Pancreas (tissue), 10 donors: ENCODE data around the gene CELF2. TPM values are rescaled to one million over a fixed set of nuclear protein-coding genes. Genes with fewer than 3 reads are reported as not detected.
A peak's percentile ranks its signal among the peaks of the same experiment; 100 is the strongest.

Source experiments
- ATAC-seq, 4 donors: fragments of 200-7000 bp; cut with Tn5 transposase; one replicate each; pipeline versions ENCODE4 v1.8.0 to v1.9.1; 2020; ENCODE audit warnings: mild to moderate bottlenecking in 4 of 4, moderate library complexity in 4 of 4
- DNase-seq, 6 donors: peaks; one replicate each; pipeline ENCODE4 v3.0.0-alpha.2; 2020
- FAIRE-seq: peaks from 2 replicates; lab custom pipeline; 2012; peaks lifted over from hg19 to GRCh38; lab: Jason Lieb, UNC
- H3K27ac ChIP-seq, 4 donors: fragments of 200-600 bp; sonication (generic); 1 replicate in 3 of 4; 2 replicates in 1 of 4; pipeline versions ENCODE4 v1.5.0 to v1.8.0; 2020
- H3K27me3 ChIP-seq, 4 donors: fragments of 200-600 bp; one replicate each; pipeline ENCODE4 v1.8.0; 2021
- H3K36me3 ChIP-seq, 3 donors: fragments of 200-600 bp; sonication (generic) in 1 of 3; one replicate each; pipeline versions ENCODE4 v1.5.0 to v1.8.0; 2020 to 2021
- H3K4me1 ChIP-seq, 3 donors: fragments of 200-600 bp; one replicate each; pipeline ENCODE4 v1.8.0; 2021
- H3K4me3 ChIP-seq, 4 donors: fragments of 200-600 bp; sonication (generic) in 2 of 4; one replicate each; pipeline versions ENCODE4 v1.5.0 to v1.8.0; 2020 to 2021
- H3K9me3 ChIP-seq, 4 donors: fragments of 200-600 bp; one replicate each; pipeline ENCODE4 v1.8.0; 2021
- WGBS, 2 donors: extraction: QIAGEN DNeasy Blood & Tissue Kit; methylation state at CpG; one replicate each; pipeline ENCODE4 v1.1.7; 2013; 5-methylcytosine and 5-hydroxymethylcytosine counted together
- intact Hi-C, 3 donors: fragments of 100-400 bp; cut with DNase I; formaldehyde crosslinking; loops; one replicate each; pipeline versions ENCODE4 v1.11.1 to v1.14.2; 2022
- polyA plus RNA-seq, 2 donors: library from polyadenylated mRNA; stranded (reverse); fragments of 200-250 nt; gene quantifications; one replicate each; pipeline ENCODE4 v1.2.3, GENCODE V29; 2013
- total RNA-seq, 6 donors: library from RNA; stranded (reverse); fragmentation: NEBNext Ultra II Directional in 4 of 6; extraction: Animal tissue kit (Norgen Biotek cat#: 25700) in 4 of 6; gene quantifications; one replicate each; pipeline versions ENCODE4 v1.2.1 to v1.2.4, GENCODE V29; 2021 to 2023
- TF ChIP-seq, protein P1 (sequence below), 4 donors: fragments of 200-600 bp; sonication (generic) in 3 of 4; IDR thresholded peaks; one replicate each; pipeline versions ENCODE4 v1.5.0 to v1.8.0; 2021; ENCODE audit warnings: antibody characterized with exemption in 4 of 4
- donor health status: healthy with polysubstance abuse.
- donor health status: DM: no; HTN: no; CAD: no; lungs with moderate emphysema.
- donor health status: DM: no; HTN: no; CAD: no.
- donor health status: control.
- donor health status: control.
- donor health status: Bipolar disorder and iron deficiency.
- donor health status: DM: yes; HTN: yes; CAD: no.
- donor health status: DM: no; HTN: no; CAD: no.
- donor health status: DM: no; HTN: no; CAD: no.
- donor health status: DM: yes; HTN: yes; CAD: no.

The CELF2 gene
- total and polyA plus RNA-seq, 8 donors = 1.2 to 11.7 (median 2.2) TPM

DNA sequence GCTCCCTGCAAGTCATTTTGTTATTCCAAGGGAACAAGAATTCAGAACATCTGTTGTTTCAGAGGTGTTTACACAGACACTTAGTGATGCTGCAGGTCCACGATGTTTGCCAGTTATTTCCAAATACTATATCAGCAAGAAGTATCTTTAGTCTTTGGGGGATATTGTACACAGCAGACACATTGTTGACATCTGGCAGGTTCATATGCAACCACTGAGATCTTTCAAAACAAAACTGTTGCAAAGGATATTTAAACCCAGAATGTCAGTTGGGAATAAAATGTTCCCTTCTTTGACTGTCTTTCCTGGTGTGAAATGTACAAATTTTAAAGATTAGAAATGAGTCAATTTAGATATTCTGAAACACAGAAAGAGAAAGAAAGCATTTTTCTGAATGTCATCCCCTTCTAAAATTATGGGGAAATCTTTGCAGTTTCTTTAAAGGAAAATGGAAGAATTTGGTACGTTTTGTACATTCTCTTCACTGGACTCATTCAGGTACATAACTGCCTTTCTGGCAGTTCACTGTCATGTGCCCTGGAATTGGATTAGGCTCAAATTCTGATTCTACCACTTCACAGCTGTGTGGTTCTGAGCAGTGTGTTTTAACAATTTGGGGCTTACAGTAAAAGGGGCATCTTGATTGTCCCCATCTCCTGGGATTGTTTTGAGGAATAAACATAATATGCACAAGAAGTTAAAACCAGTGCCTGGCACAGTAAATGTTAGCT, 40.3 kb upstream of the CELF2 start:
- no peaks in the 10 kb centered on the region for H3K36me3 ChIP-seq
- no peaks in the 10 kb centered on the region for H3K27me3 ChIP-seq
- WGBS, 2 donors = 21 to 32% methylated on average over 2 of the region's 2 CpGs
- no peaks in the 10 kb centered on the region for H3K4me1 ChIP-seq
- H3K27ac ChIP-seq = no peak overlapping the region
- ATAC-seq (no peak), FAIRE-seq (no peak), DNase-seq (no peak)
- H3K9me3 ChIP-seq = no peaks in the 10 kb centered on the region
- TF ChIP-seq, protein P1, sequence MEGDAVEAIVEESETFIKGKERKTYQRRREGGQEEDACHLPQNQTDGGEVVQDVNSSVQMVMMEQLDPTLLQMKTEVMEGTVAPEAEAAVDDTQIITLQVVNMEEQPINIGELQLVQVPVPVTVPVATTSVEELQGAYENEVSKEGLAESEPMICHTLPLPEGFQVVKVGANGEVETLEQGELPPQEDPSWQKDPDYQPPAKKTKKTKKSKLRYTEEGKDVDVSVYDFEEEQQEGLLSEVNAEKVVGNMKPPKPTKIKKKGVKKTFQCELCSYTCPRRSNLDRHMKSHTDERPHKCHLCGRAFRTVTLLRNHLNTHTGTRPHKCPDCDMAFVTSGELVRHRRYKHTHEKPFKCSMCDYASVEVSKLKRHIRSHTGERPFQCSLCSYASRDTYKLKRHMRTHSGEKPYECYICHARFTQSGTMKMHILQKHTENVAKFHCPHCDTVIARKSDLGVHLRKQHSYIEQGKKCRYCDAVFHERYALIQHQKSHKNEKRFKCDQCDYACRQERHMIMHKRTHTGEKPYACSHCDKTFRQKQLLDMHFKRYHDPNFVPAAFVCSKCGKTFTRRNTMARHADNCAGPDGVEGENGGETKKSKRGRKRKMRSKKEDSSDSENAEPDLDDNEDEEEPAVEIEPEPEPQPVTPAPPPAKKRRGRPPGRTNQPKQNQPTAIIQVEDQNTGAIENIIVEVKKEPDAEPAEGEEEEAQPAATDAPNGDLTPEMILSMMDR (IDR thresholded peaks at IDR 0.05) = no peak
- H3K4me3 ChIP-seq = no peak overlapping the region
- intact Hi-C loops = no loop called here

DNA sequence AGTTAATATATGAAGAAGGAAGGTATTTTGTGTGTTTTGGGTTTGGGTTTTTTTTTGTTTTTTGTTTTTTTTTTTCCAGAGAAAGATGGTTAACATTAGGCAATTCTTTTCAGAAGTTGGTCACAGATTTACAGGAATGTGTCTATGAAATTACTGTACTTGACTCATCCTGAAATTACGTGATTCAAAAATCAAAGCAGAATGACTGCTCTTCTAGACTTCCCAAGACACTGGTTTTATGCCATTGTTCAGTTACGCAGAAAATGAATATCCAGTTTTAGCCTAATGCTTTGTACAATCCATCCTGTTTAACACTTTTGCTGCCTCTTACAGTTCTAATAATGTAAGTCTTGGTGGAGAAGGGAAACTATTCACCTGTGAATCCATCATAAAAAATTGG, 39.7 kb upstream of the CELF2 start:
- 73 to 84% methylated on average over 2 of the region's 2 CpGs for WGBS, 2 donors
- H3K4me3 ChIP-seq = no peak overlapping the region
- H3K27me3 ChIP-seq = no peaks in the 10 kb centered on the region
- TF ChIP-seq, protein P1 (IDR thresholded peaks at IDR 0.05) = no peak
- FAIRE-seq = no peak
- no peaks in the 10 kb centered on the region for H3K36me3 ChIP-seq
- peak in 1 of 4 donors; percentile 32 for ATAC-seq
- no peaks in the 10 kb centered on the region for H3K4me1 ChIP-seq
- DNase-seq = no peak
- H3K27ac ChIP-seq = no peak overlapping the region
- no peaks in the 10 kb centered on the region for H3K9me3 ChIP-seq
- intact Hi-C loops = no loop called here

DNA sequence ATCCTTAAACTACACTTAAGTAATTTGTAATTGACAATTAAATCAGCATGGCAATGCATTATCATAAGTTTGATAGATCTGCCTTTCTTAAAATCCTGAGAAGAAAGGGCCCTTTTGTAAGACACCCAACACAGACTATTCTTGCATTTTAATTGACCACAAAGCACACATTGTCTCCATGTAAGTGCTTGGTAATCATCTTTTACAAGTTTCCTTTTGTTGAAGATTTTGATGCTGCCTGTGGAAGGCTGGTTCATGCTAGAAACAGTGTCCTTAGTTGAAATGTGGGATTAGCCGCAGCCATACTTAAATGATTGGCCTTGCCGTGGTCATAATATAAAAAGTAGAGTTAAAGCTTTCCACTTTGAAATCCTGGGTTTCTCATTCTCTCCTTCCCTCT, 32.3 kb upstream of the CELF2 start:
- H3K27ac ChIP-seq = no peak overlapping the region
- DNase-seq = no peak
- H3K27me3 ChIP-seq = peaks cover 0 to 13% (median 0%) of the 10 kb centered on the region in 4 donors
- no peaks in the 10 kb centered on the region for H3K36me3 ChIP-seq
- 89 to 91% methylated on average over 2 of the region's 2 CpGs for WGBS, 2 donors
- TF ChIP-seq, protein P1 (IDR thresholded peaks at IDR 0.05) = no peak
- no peak overlapping the region for H3K4me3 ChIP-seq
- FAIRE-seq = no peak
- ATAC-seq = no peak
- intact Hi-C loops = no loop called here
- H3K9me3 ChIP-seq = no peaks in the 10 kb centered on the region
- H3K4me1 ChIP-seq = no peaks in the 10 kb centered on the region

DNA sequence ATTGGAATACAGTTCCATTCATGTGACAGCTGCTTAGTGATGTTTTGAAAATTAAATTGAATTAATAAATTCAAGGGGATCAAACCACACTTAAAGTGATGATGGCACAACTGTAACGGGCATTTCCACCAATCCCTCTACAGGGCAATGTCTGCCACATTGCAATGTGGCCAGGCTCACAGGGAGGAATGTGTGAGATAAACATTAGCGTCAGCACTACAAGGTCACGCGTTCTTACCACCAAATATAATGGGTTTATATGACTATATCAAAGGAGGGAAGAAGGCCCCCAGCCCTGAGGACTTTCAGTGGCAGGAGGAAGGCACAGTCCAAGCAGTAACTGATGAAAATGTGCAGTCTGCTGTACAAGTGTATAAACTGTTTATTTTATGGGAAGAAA, 31.1 kb upstream of the CELF2 start:
- no peak for FAIRE-seq
- TF ChIP-seq, protein P1 (IDR thresholded peaks at IDR 0.05) = no peak

DNA sequence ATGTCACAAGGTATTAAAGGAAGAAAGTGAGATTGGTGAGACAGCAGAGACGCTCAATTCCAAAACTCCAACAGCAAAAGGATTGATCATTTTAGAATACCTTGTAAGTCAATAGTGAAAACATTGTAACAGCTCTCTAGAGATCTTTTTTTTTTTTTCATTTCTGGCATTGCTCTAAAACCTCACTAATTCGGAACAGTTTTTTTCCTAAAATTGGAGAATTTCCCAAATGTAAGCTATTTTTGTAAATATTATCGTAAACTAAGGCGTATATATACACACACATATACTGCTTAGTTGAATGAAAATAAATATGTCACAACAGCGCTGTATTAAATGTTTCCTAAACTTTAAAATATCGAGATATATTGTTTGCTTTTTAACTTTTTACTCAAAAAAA, 30.6 kb upstream of the CELF2 start:
- peaks cover 0 to 13% (median 0%) of the 10 kb centered on the region in 4 donors for H3K27me3 ChIP-seq
- 70 to 78% methylated on average over 6 of the region's 6 CpGs for WGBS, 2 donors
- H3K36me3 ChIP-seq = no peaks in the 10 kb centered on the region
- FAIRE-seq = no peak
- H3K4me1 ChIP-seq = no peaks in the 10 kb centered on the region
- H3K4me3 ChIP-seq = no peak overlapping the region
- no peak overlapping the region for H3K27ac ChIP-seq
- intact Hi-C loops = no loop called here
- no peak for ATAC-seq
- no peaks in the 10 kb centered on the region for H3K9me3 ChIP-seq
- TF ChIP-seq, protein P1 (IDR thresholded peaks at IDR 0.05) = no peak
- DNase-seq = no peak

More for the DNA sequence above, 31.1 kb upstream of the CELF2 start:
- no peak for DNase-seq
- no peaks in the 10 kb centered on the region for H3K9me3 ChIP-seq
- 53 to 56% methylated on average over 4 of the region's 4 CpGs for WGBS, 2 donors
- H3K27ac ChIP-seq = no peak overlapping the region
- H3K4me1 ChIP-seq = no peaks in the 10 kb centered on the region
- ATAC-seq = no peak
- peaks cover 0 to 13% (median 0%) of the 10 kb centered on the region in 4 donors for H3K27me3 ChIP-seq
- H3K4me3 ChIP-seq = no peak overlapping the region
- no peaks in the 10 kb centered on the region for H3K36me3 ChIP-seq
- intact Hi-C loops = no loop called here
